ENCODE measurements around the gene UBE2D2. TPM values are rescaled to one million over a fixed set of nuclear protein-coding genes. Genes with fewer than 3 reads are reported as not detected.

UBE2D2 gene
- total RNA-seq, 1 donor from 2014 or later = 124 TPM

DNA sequence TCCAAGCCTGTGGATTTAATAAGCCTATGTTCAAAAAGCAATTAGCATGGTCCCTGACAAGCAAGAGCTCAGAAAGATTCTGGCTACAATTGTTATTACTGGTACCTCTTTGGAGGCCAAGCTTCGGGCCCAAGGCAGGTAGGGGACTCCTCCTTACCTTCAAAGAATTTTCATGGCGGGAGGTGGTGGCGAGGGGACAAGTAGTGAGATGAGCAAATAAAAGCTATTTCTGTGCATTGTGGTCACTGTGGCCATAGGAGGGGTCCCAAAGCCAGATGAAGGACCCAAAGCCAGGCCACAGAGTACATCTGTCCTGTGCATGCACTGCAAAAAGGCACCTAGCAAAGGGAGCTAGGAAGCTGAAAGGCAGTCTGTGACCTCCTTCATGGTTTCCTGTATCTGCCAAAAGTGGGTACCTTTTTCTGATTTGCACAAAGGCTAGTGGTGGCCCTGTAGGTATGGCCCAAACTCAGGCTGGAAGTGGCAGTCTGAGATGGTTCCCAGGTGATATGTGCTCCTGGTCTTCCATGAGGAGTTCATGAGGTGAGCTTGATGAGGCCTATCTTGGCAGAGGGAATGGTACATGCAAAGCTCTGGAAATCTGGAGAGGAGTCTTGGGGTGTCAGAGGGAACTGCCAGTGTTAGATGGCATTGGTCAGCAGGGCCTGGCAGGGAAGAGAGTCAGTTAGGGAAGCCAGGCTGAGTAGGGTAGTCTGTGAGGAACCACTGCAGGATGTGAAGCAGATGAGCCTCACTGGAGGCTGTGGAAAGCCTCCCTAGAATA is 83.7 kb downstream of the UBE2D2 start:
- no peak for DNase-seq (ENCODE audit: low spot score in 2 of 2)
- FAIRE-seq = no peak

DNA sequence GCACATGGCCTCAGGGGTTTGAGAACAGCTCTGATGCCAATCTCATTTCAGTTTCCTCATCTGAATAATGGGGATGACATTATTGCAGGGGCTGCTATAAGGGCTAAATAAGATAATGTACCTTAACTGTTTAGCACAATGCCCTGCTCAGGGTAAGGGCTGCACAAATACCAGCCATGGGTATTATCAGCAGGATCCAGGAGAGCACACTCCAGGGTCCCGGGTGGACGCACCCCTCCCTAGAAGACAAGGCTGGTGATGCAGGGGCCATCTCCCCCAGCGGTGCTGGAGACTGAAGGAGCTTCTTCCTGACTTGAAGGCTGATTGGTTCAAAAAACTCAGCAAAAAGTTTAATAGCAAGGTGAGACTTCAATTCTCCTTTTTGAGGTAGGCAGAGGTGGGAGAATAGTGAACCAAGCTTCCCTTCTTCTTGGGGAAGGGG is 84.3 kb downstream of the UBE2D2 start:
- DNase-seq (ENCODE audit: low spot score in 2 of 2) = no peak
- FAIRE-seq = no peak

GRCh38 chr5:139646111-139646510 is 85.0 kb downstream of the UBE2D2 start:
- FAIRE-seq (no peak), DNase-seq (ENCODE audit: low spot score in 2 of 2) (no peak)

- FAIRE-seq = no peak
- DNase-seq (ENCODE audit: low spot score in 2 of 2) = no peak
Observed at GRCh38 chr5:139646912-139647505, 85.9 kb downstream of the UBE2D2 start.

GRCh38 chr5:139647506-139648204 is 86.5 kb downstream of the UBE2D2 start:
- no peak for FAIRE-seq
- DNase-seq (ENCODE audit: low spot score in 2 of 2) = no peak

GRCh38 chr5:139648205-139649081 is 87.3 kb downstream of the UBE2D2 start, which contains the start of gene CXXC5:
CXXC5 (plus strand) TSS chr5:139648349; CDS start chr5:139680524, 32,175 bp downstream.
- no peak for FAIRE-seq
- DNase-seq (ENCODE audit: low spot score in 2 of 2) = peak; percentile 88

DNA sequence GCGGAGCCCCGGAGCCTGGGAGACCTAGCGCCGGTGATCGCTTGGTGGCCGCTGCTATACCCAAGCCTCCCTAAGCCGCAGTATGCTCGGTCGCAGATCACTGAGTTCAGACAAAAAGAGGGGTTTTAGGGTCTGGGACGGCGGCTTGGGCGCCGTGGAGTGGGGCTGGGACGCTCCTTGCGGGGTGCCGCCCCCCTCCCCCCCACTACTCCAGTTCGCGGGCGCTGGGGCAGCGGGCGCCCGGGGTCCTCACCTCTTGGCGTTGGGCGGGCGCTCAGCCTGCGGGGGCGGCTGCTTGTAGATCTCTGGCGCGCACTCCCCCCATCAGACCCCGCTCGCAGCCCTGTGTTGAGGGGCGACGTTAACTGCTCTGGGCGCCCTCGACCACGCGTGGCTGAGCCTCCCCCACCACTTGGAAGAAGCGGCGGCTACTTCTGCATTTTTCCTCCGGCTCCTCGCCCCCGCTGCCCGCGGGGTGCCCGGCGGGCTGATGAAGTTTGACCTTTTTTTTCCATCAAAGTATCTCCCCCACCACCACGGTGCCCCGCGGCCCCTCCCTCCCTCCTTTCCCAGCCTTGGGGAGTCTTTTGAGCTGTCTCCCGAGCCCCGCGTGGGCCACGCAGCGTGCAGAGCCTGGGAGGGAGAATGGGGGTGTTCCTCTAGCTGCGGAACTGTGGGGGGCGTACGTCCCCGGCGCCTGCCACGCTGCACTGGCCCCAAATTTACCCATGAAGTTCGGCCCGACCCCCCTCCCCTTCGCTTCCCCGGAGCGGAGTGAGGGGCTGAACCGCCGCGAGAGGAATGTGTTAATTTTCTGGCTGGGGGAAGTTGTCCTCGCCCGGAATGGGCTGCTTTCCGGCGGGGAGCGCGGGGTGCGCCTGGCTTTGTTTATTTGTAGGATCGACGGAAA is 88.2 kb downstream of the UBE2D2 start:
- FAIRE-seq = no peak
- DNase-seq (ENCODE audit: low spot score in 2 of 2) = peak in 1 of 2 donors; percentile 68

DNA sequence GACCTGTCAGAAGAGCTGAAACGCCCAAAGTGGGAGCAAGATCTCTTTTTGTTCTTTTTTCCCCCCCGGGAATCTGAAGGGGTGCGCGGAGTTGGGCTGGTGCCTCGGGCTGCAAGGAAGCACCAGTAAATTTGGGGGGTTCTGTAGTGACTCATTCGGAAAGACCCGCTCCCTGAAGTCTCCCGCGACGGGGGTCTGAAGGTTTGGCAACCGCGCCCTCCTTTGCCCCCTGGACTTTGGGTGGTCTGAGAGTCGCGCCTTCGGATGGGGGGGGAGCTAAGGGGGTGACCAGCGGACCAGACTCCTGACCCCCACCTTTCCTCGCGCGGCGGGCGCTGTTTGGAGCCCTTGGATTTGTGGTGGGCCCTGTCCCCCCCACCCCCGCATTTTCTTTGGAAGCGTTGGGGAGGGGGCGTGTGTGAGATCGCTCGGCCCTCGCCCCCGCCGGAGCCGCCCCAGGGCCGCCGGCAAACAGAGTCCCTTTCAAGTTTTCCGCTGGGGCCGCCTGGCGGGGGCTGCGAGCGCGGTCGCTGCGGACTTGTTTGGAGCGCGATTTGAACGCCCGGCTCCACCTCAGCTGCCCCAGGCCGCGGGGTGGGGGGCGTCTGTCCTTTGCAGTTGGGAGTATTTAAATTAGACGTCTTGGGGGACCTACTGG is 89.0 kb downstream of the UBE2D2 start:
- DNase-seq (ENCODE audit: low spot score in 2 of 2) (no peak), FAIRE-seq (no peak)

GRCh38 chr5:139650689-139651042 is 89.5 kb downstream of the UBE2D2 start:
- DNase-seq (ENCODE audit: low spot score in 2 of 2) = peak in 1 of 2 donors; percentile 70
- no peak for FAIRE-seq

GRCh38 chr5:139651043-139651834 is 90.1 kb downstream of the UBE2D2 start:
- FAIRE-seq (no peak), DNase-seq (ENCODE audit: low spot score in 2 of 2) (peak in 1 of 2 donors; percentile 79)

DNA sequence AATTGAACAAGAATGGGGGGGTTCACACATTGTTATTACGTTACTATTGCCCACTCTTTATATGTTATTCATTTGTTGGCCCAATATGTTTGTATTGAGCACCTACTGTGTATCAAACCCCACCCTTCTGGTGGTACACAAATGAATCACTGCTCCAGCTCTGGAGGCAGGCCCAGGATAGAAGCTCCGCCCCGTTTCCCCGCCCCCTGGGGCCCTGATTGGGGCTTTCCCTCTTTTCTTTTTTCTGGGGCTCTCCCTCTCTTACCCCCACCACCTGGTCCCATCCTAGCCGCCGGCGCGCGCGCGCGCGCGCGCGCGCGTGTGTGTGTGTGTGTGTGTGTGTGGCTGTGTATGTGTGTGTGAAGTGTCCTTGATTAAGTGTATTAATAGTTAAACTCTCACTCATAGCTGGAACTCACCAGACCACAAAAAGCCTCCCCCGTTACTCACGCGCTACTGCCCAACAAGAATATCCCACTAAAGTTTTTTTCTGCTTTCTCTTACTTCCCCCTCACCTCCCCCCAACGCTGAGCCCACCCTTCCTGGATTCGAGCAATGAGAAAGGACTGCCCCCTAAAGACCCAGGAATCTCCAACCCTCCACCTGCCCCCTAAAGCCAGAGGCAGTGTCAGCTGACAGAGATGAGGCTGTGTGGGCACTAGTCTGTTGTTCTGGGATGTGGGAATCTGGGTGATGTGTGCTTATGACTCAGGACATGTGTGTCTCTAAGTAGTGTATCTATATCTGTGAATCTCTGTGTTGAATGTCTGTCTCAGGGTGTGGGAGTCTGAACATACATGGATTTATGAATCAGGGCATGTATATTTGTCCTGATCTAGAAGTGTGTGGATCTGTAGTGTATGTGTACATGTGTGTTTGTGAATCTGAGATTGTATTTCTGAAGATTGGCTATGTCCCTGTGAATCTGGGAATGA is 91.0 kb downstream of the UBE2D2 start:
- peak; percentile 89 to 91 for DNase-seq (ENCODE audit: low spot score in 2 of 2)
- no peak for FAIRE-seq

GRCh38 chr5:139652788-139653241 is 91.7 kb downstream of the UBE2D2 start:
- no peak for DNase-seq (ENCODE audit: low spot score in 2 of 2)
- no peak for FAIRE-seq

DNA sequence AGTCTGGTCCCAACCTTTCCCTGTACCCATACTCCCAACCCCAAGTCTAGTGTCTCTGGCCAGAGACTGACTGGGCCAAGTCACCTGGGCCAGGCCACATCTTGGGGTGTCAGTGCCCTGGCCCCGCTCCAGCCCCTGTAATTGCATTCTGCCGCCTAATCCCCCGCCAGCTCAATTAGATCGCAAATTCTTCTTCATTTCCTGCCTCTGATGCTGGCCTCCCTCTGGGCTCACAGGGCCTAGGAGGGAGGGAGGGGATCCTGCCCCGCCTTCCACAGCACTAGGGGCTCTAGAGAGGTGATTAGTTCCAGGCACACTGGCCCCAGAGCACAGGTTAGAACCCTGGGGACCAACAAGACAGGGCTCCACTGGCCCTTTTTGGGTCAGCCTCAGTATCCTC is 92.5 kb downstream of the UBE2D2 start:
- DNase-seq (ENCODE audit: low spot score in 2 of 2) = no peak
- FAIRE-seq = no peak

DNA sequence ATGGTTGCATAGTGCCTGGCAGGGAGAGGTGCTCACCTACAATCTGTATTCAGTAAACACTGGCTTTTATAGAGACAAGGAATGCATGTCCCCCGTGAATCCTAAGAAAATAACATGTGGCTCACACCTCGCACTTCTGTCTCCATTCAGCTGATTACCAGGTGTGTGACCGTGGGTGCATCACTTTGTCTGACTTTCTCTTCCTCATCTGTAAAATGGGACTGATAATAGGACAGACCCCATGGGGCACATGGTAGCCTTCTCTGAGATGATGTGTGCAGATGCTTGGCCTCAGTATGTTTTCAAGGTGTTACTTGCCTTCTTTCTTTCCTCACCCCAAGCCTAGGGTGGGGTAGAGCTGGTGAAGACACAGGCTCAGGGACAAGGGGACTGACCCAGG is 93.3 kb downstream of the UBE2D2 start:
- FAIRE-seq = no peak

GRCh38 chr5:139654871-139655491 is 93.8 kb downstream of the UBE2D2 start:
- FAIRE-seq (no peak), DNase-seq (ENCODE audit: low spot score in 2 of 2) (no peak)

More for the DNA sequence above, 93.3 kb downstream of the UBE2D2 start:
- DNase-seq (ENCODE audit: low spot score in 2 of 2) = no peak

- FAIRE-seq (no peak), DNase-seq (ENCODE audit: low spot score in 2 of 2) (no peak)
Observed at GRCh38 chr5:139655727-139656271, 94.7 kb downstream of the UBE2D2 start.

All from frontal cortex (tissue), 4 donors.